ENCODE data around the gene NRSN2.

The NRSN2 gene

GRCh38 chr20:402898-403581, 56.1 kb downstream of the NRSN2 start:
- DNase-seq (ENCODE audit: low read depth in 1 of 2, low spot score in 1 of 2), result no peak
- no peaks in the 10 kb centered on the region for H3K27me3 ChIP-seq (ENCODE audit: insufficient read depth, poor library complexity, severe bottlenecking)
- no peak for TF ChIP-seq CTCF (IDR thresholded peaks at IDR 0.05; ENCODE audit: insufficient read depth, low read length)
- no peak for TF ChIP-seq REST (IDR thresholded peaks at IDR 0.05; ENCODE audit: insufficient replicate concordance, low read depth)
- no peak for TF ChIP-seq GABPA (IDR thresholded peaks at IDR 0.05; ENCODE audit: low read depth)
- no peak for TF ChIP-seq POLR2AphosphoS5 (IDR thresholded peaks at IDR 0.05; ENCODE audit: low read depth)
- TF ChIP-seq SPI1 (IDR thresholded peaks at IDR 0.05; ENCODE audit: borderline replicate concordance, low read depth), result no peak
- no peak overlapping the region for H3K4me3 ChIP-seq (replicated peaks; ENCODE audit: insufficient read depth, low read length)
- H3K27ac ChIP-seq (replicated peaks), result no peak overlapping the region

- no peak for TF ChIP-seq REST (IDR thresholded peaks at IDR 0.05; ENCODE audit: insufficient replicate concordance, low read depth)
- TF ChIP-seq CTCF (IDR thresholded peaks at IDR 0.05; ENCODE audit: insufficient read depth, low read length), result no peak
- TF ChIP-seq POLR2AphosphoS5 (IDR thresholded peaks at IDR 0.05; ENCODE audit: low read depth), result no peak
- no peak for TF ChIP-seq GABPA (IDR thresholded peaks at IDR 0.05; ENCODE audit: low read depth)
- TF ChIP-seq SPI1 (IDR thresholded peaks at IDR 0.05; ENCODE audit: borderline replicate concordance, low read depth), result no peak
- H3K4me3 ChIP-seq (replicated peaks; ENCODE audit: insufficient read depth, low read length), result no peak overlapping the region
- no peaks in the 10 kb centered on the region for H3K27me3 ChIP-seq (ENCODE audit: insufficient read depth, poor library complexity, severe bottlenecking)
- no peak overlapping the region for H3K27ac ChIP-seq (replicated peaks)
- no peak for DNase-seq (ENCODE audit: low read depth in 1 of 2, low spot score in 1 of 2)
Observed at GRCh38 chr20:403582-403957, 56.7 kb downstream of the NRSN2 start.

- no peak overlapping the region for H3K4me3 ChIP-seq (replicated peaks; ENCODE audit: insufficient read depth, low read length)
- H3K27ac ChIP-seq (replicated peaks), result no peak overlapping the region
- no peak for TF ChIP-seq POLR2AphosphoS5 (IDR thresholded peaks at IDR 0.05; ENCODE audit: low read depth)
- TF ChIP-seq SPI1 (IDR thresholded peaks at IDR 0.05; ENCODE audit: borderline replicate concordance, low read depth), result no peak
- TF ChIP-seq CTCF (IDR thresholded peaks at IDR 0.05; ENCODE audit: insufficient read depth, low read length), result no peak
- DNase-seq (ENCODE audit: low read depth in 1 of 2, low spot score in 1 of 2), result no peak
- H3K27me3 ChIP-seq (ENCODE audit: insufficient read depth, poor library complexity, severe bottlenecking), result no peaks in the 10 kb centered on the region
Observed at GRCh38 chr20:404088-404487, 57.2 kb downstream of the NRSN2 start.
